Eye (tissue), 1 donor: ENCODE data around the gene XRCC6.
"Not testable (repeated sequence)": the region's sequence is repeated elsewhere in the genome, so short reads cannot be mapped to it uniquely, and the experiment has no call there.

Source experiments
- DNase-seq: peaks from one replicate; pipeline ENCODE4 v3.0.0-alpha.2; 2015

XRCC6 gene

GRCh38 chr22:41654322-41654721 is 33.2 kb downstream of the XRCC6 start:
- DNase-seq = no peak

- no peak for DNase-seq
Observed at GRCh38 chr22:41656556-41656955, 35.5 kb downstream of the XRCC6 start.

DNA sequence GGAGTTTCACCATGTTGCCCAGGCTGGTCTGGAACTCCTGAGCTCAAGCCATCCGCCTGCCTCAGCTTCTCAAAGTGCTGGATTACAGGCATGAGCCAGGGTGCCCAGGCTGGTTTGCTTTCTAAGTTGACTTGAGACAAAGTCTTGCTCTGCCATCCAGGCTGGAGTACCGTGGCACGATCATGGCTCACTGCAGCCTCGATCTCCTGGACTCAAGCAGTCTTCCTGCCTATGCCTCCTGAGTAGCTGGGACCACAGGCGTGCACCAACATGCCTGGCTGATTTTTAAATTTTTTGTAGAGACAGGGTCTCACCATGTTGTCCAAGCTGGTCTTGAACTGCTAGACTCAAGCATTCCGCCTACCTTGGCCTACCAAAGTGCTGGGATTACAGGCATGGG is 36.6 kb downstream of the XRCC6 start:
- DNase-seq = no peak

DNA sequence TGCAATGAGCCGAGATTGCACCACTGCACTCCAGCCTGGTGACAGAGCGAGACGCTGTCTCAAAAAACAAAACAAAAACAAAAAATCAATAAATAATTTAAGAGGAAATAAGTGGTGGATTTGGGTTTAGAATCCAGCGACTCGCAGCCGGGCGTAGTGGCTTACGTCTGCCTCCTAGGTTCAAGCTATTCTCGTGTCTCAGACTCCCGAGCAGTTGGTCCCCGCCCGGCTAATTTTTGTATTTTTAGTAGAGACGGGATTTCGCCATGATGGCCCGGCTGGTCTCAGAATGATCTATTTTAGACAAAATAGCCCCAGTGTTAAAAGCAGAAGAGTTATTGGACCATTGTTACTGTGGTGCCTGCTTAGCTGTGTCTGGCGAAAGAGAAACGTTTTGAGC is 37.8 kb downstream of the XRCC6 start:
- no peak for DNase-seq

DNA sequence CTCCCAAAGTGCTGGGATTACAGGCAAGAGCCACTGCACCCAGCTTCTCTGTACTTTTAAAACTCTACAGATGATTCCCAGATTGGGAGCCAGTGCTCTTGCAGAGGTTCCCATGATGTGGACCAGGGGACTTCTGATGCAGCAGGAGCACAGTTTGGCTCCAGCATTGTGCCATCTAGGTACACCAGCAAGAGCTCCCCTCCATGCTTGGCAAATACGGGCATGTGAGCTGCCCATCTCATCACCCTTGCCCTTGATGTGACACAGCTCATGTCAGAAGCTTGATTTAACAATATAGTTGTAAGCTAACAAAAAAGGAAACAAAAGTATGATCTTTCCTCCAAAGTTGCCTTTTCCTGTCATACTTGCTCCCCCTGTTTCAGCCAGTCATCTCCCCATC is 38.8 kb downstream of the XRCC6 start:
- DNase-seq = no peak

DNA sequence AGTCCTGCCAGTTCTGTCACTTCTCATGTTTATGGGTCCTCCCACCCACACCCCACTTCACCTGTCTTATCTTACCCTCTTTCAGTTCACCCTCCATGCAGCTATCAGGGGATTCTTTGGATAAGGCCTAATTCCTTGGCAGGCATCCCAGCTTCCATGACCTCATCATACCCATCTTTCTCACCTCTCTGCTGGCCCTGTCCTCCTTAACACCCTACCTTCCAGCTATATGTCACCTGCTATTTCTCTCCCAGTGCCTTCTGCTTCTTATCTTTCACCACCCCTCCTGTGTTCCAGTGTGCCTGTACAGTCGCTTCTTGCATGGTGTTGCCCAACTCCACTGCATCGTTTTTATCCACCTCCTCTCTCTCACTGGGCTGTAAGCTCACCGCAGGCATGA is 39.3 kb downstream of the XRCC6 start:
- no peak for DNase-seq

- no peak for DNase-seq
Observed at GRCh38 chr22:41661088-41661487, 40.0 kb downstream of the XRCC6 start.

DNA sequence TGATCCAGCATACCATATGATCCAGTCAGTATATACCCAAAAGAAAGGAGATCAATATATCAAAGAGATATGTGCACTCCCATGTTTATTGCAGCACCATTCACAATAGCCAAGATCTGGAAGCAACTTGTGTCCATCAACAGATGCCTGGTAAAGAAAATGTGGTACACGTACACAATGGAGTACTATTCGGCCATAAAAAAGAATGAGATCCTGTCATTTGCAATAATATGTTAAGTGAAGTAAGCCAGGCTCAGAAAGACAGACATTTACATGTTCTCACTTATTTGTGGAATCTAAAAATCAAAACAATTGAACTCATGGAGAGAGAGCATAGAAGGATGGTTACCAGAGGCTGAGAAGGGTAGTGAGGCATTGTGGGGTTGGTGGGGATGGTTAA is 40.6 kb downstream of the XRCC6 start:
- no peak for DNase-seq

- not testable (repeated sequence) for DNase-seq
Observed at GRCh38 chr22:41663594-41663993, 42.5 kb downstream of the XRCC6 start.

DNA sequence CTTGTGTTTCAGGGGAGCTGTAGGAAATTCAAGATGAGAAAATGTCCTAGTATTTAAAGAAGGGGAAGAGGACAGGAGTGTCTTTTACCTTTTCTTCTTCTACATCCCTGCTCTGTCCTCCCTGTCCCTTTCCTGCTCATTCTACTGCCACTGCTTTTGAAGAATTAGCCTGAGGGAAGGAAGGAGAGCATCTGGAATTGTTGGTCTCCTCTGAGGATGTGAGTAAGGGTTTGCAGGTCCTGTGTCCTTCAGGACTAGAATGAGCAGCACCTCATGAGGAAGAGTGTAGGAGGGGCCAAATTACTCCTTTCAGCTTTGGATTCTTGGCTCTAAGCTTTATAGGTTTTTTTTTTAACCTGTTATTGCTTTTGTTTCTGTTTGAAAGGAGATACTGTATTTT is 43.4 kb downstream of the XRCC6 start:
- DNase-seq = no peak

GRCh38 chr22:41664951-41665350 is 43.9 kb downstream of the XRCC6 start:
- DNase-seq = no peak

- DNase-seq = no peak
Observed at GRCh38 chr22:41668971-41669911, 48.1 kb downstream of the XRCC6 start.

GRCh38 chr22:41672096-41672495 is 51.0 kb downstream of the XRCC6 start:
- not testable (repeated sequence) for DNase-seq

DNA sequence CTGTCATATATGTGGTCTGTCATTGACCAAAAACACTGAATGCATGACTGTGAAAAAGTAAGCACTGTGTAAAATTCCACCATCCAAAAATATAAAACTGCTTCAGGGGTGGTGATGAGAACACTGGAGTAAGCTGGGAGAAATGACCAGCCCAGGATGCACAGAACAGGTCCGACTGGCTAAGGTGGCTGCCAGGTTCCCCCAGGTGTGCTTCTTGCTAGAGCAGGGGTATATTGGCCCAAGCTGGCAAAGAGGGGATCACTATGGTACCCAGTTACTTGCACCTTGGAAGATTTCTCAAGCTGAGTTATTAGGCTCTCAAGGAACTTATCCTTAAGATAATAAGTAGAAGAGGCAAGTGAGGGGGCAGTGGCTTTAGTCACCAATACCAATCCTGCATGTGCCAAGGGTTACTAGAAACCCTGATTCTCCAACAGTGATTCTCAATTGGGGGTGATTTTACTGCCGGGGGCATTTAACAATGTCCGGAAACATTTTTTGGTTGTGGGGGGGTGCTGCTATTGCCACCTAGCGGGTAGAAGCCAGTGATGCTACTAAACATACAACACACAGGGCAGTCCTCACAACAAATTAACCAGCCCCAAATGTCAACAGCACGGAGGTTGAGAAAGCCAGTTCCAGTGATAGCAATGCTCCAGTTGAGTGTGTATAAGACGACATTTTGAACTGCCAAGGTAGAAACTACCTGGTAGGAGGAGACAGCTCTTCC is 51.9 kb downstream of the XRCC6 start:
- no peak for DNase-seq

GRCh38 chr22:41674846-41675340 is 53.8 kb downstream of the XRCC6 start:
- DNase-seq = no peak

DNA sequence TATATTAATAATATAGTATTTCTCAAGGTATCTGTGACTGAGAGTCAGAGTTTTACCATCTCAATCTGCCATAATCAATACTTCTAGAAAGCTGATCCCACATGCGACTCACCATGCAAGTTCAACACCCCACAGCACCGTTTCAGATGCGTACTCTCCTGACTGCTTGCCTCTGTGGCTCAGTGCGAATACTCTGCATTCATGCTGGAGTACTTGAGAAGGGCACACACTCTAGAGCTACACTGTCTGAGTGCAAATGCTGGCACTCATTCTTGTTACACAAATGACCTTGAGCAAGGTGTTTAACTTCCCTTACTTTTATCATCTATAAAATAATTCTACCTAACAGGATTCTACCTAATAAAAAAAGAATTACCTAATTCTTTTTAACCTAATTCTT is 55.0 kb downstream of the XRCC6 start:
- no peak for DNase-seq

DNA sequence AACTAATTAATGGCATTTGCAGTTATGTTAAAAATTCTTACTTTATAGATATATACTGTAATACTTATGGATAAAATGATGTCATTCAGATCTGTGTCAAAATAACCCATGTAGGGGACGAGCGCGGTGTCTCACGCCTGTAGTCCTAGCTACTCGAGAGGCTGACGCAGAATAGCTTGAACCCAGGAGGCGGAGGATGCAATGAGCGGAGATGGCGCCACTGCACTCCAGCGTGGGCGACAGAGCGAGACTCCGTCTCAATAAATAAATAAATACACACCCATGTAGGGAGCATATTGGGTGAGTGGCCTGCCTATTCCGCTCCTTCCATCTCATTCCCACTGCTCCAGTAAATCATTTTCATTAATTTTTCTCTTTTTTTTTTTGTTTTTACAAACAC is 60.5 kb downstream of the XRCC6 start:
- peak; percentile 22 for DNase-seq

- DNase-seq = peak; percentile 96
Observed at GRCh38 chr22:41682033-41682807, 61.1 kb downstream of the XRCC6 start.

- DNase-seq = no peak
Observed at GRCh38 chr22:41683052-41683451, 62.0 kb downstream of the XRCC6 start.

GRCh38 chr22:41683616-41684015 is 62.5 kb downstream of the XRCC6 start:
- no peak for DNase-seq

DNA sequence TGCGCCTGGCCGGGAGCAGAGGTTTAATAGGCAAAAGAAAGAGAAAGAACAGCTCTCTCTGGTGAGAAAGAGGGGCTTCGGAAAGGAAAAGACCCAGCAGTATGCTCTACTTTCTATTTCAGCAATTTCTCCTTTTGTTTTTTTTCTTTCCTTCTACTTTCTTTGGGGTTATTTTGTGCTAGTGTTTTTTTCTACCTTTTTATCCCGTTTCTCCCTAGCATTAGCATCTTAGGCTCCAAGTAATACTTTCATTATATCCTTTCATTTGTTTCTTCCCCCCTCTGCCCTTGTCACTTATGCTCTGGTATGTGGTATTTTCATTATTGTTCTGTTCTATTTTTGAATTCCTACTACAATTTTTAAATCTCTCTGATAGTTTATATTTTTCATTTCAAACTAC is 63.1 kb downstream of the XRCC6 start:
- no peak for DNase-seq

DNA sequence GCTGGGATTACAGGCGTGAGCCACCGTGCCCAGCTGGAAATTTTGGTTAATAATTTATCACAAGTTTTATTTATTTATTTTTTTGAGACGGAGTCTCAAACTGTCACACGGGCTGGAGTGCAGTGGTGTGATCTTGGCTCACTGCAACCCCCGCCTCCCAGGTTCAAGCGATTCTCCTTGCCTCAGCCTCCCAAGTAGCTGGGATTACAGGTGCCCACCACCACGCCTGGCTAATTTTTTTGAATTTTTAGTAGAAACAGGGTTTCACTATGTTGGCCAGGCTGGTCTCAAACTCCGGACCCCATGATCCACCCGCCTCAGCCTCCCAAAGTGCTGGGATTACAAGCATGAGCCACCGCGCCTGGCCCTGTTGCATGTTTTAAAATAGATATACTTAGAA is 65.8 kb downstream of the XRCC6 start:
- DNase-seq = not testable (repeated sequence)

GRCh38 chr22:41687901-41688364 is 66.8 kb downstream of the XRCC6 start:
- DNase-seq = peak; percentile 54
